Right lung (tissue), 10 donors: ENCODE results near the gene HNRNPM. TPM values are rescaled to one million over a fixed set of nuclear protein-coding genes. Genes with fewer than 3 reads are reported as not detected.
"Not testable (repeated sequence)": the region's sequence is repeated elsewhere in the genome, so short reads cannot be mapped to it uniquely, and the experiment has no call there.

Source experiments
- DNase-seq, 2 donors: peaks; one replicate each; pipeline ENCODE4 v3.0.0-alpha.2; 2013
- long read RNA-seq, 8 donors: transcript quantifications; one replicate each; lab custom pipeline, GENCODE V29; 2026
- polyA plus RNA-seq, 5 donors: library from polyadenylated mRNA; unstranded; fragments of 120-200 nt; gene quantifications; one replicate each; pipeline versions ENCODE4 v1.2.1 to v1.2.3, GENCODE V29; 2013; ENCODE audit warnings: inconsistent platforms in 1 of 5, low replicate concordance in 1 of 5; ENCODE audit not compliant: insufficient read length in 5 of 5, insufficient read depth in 1 of 5

Gene HNRNPM, protein sequence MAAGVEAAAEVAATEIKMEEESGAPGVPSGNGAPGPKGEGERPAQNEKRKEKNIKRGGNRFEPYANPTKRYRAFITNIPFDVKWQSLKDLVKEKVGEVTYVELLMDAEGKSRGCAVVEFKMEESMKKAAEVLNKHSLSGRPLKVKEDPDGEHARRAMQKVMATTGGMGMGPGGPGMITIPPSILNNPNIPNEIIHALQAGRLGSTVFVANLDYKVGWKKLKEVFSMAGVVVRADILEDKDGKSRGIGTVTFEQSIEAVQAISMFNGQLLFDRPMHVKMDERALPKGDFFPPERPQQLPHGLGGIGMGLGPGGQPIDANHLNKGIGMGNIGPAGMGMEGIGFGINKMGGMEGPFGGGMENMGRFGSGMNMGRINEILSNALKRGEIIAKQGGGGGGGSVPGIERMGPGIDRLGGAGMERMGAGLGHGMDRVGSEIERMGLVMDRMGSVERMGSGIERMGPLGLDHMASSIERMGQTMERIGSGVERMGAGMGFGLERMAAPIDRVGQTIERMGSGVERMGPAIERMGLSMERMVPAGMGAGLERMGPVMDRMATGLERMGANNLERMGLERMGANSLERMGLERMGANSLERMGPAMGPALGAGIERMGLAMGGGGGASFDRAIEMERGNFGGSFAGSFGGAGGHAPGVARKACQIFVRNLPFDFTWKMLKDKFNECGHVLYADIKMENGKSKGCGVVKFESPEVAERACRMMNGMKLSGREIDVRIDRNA
- polyA plus RNA-seq = 100 to 1,000 TPM; 281 to 444 (median 337) TPM
- long read RNA-seq, donor 1, transcript HNRNPM-216 (1 exons, 1,809 nt) = major isoform, 72 of 180 reads
- long read RNA-seq, donor 1, partial matches to known transcripts = 62 of 180 reads
- long read RNA-seq, donor 1, other reads (novel, unspliced or antisense) = 44 of 180 reads
- long read RNA-seq, donor 2, transcript HNRNPM-216 (1 exons, 1,809 nt) = major isoform, 15 of 50 reads
- long read RNA-seq, donor 2, partial matches to known transcripts = 22 of 50 reads
- long read RNA-seq, donor 2, other reads (novel, unspliced or antisense) = 13 of 50 reads
- long read RNA-seq, donor 3, transcript HNRNPM-216 (1 exons, 1,809 nt) = major isoform, 52 of 103 reads
- long read RNA-seq, donor 3, partial matches to known transcripts = 30 of 103 reads
- long read RNA-seq, donor 3, other reads (novel, unspliced or antisense) = 21 of 103 reads
- long read RNA-seq, donor 4, transcript HNRNPM-216 (1 exons, 1,809 nt) = major isoform, 30 of 72 reads
- long read RNA-seq, donor 4, partial matches to known transcripts = 16 of 72 reads
- long read RNA-seq, donor 4, other reads (novel, unspliced or antisense) = 26 of 72 reads
- long read RNA-seq, donor 5, transcript HNRNPM-216 (1 exons, 1,809 nt) = major isoform, 47 of 160 reads
- long read RNA-seq, donor 5, partial matches to known transcripts = 66 of 160 reads
- long read RNA-seq, donor 5, other reads (novel, unspliced or antisense) = 46 of 160 reads
- long read RNA-seq, donor 6, transcript HNRNPM-216 (1 exons, 1,809 nt) = major isoform, 64 of 148 reads
- long read RNA-seq, donor 6, partial matches to known transcripts = 17 of 148 reads
- long read RNA-seq, donor 6, other reads (novel, unspliced or antisense) = 67 of 148 reads
- long read RNA-seq, donor 7, transcript HNRNPM-216 (1 exons, 1,809 nt) = major isoform, 60 of 110 reads
- long read RNA-seq, donor 7, partial matches to known transcripts = 19 of 110 reads
- long read RNA-seq, donor 7, other reads (novel, unspliced or antisense) = 31 of 110 reads
- long read RNA-seq, donor 8, transcript HNRNPM-216 (1 exons, 1,809 nt) = major isoform, 26 of 48 reads
- long read RNA-seq, donor 8, partial matches to known transcripts = 7 of 48 reads
- long read RNA-seq, donor 8, other reads (novel, unspliced or antisense) = 15 of 48 reads

DNA sequence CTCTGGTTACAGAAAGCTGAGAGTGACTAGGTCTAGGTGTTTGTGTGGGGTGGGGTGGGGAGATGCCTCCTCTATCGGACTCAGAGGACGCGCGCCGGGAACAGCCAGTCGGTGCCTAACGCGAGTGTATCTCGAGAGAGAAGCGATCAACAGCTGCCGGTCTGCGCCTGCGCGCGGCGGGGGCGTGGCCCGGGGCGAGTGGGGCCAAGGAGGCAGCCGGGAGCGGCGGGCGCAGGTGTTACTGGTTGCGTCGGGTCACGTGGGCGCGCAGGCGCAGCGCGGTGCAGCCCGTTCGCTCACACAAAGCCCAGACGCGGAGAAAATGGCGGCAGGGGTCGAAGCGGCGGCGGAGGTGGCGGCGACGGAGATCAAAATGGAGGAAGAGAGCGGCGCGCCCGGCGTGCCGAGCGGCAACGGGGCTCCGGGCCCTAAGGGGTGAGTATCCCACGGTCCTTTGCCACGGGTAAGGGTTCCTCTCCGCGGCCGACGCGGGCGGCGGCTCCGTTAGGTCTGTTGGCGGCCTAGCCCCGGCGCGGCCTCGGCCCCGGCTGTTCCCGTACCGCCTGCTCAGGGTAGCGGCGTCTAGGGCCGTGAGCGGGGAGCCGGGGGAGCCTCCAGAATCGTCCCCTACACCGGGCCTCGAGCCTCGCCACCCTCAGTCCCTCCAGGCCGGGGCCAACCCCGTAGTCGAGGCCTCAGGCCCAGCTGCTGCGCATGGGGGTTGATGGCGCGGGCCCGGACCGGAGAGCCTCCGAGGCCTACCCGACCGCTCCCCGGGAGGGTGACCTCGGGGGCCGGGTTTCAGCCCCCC is at the start of gene HNRNPM:
TSS of gene HNRNPM (plus strand) at position 299 of the 811 bp plus-strand sequence. CDS start at position 323, 24 bp downstream.
- DNase-seq = peak; percentile 97

DNA sequence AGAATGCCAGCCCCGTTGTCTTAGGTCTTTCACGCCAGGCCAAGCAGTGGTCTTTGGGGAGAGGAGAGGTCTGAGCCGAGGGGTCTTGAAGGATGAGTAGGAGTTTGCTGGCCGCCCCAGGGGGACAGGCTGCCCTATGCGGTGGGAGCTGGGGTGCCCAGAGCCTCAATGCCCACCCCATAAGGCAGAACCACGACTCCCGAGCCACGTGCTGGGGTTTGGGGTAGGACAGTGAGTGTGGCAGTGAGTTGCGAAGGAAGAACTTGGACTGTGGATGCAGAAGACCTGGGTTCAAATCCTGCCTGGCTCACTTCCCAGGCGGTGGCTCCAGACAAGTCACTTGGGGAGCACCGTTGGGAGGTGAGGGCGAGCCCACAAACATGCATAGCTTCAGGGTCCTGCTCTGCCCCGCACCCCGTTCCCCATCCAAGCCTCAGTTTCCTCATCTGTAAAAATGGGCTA is 49.1 kb upstream of the HNRNPM start:
- DNase-seq = no peak

DNA sequence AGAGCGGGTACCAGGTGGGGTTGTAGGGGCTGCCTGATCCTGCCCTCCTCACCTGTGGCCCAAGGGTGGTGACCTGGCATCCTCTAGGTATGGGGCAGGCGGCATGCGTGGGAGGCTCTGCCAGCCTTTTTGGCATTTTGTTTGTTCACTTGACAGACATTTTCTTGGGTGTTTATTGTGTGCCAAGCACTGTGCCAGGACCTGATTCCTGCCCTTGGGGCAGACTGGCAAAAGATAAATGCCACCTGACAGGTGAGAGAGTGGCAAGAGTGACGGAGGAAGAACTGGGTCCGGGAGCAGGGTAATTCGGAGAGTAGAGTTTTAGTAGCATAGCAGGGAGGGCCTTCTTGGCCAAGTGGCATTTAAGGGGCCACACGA is 48.6 kb upstream of the HNRNPM start:
- no peak for DNase-seq

DNA sequence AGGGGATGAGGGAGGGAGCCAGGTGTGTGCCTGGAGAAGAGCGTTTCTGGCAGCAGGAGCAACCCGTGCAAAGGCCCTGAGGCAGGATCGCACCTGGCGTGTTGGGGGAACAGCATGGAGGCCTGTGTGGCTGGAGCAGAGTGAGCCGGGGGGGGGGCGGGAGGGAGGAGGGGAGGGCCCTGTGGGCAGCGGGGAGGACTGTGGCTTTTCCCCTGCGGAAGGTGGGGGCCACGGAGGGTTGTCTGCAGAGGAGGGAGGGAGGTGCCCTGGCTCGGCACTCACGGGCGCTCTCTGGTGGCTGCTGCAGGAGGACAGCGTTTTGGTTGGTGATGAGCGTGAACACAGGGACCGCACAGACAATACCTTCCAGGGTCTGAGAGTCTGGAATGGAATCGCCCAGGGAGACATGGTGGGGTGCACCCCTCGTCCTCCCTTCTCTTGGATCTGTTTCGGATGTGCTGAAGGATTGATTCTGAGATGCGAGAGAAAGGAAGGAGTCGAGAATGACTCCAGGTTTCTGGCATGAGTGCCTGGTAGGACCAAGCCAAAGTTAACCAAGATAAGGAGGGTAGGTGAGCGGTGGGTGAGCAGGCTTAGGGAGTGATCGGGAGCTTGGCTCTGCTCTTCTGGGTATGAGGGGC is 48.1 kb upstream of the HNRNPM start:
- DNase-seq = no peak

DNA sequence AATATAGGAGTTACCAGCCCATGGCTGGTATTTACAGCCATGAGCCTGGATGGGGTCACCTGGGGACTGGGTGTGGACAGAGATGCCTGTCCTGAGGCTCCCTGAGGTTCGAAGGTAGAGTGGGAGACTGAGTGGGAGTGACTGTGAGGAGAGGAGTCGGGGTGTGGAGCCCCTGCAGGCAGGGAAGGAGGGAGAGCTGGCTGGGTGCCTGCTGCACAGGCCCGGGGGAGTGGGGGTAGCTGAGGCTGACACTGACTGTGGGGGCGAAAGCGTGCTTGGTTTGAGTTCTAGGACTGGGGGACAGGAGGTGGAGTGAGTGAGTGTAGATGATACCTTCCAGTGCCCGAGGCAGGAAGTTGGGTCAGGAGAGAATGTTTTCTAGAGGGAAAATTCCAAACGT is 47.5 kb upstream of the HNRNPM start:
- DNase-seq = no peak

DNA sequence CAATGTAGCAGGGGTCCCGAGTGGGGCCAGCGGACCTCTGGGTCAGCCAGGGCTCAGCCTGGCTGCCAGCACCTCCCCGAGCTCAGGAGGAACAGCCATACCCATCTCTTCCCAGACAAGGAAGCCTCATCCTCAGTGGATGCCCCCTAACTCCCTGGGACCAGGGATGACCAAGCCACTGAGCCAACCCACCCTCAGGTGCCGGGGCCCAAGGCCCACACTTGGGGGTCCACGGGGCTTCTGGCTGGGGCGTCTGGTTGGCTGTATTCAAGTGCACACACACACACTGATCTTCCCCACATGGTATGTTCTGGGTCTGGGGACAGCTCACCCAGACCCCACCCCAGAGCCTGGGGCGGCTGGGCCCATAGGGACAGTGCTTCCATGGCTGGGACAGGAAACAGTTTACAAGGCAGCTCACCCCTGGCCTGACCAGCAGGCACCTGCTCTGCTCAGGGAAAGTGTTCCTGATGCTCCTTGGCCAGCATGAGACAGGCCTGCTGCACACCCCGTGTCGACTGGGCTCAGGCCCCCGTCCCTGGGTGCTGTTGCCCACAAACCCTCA is 46.9 kb upstream of the HNRNPM start:
- DNase-seq = no peak

DNA sequence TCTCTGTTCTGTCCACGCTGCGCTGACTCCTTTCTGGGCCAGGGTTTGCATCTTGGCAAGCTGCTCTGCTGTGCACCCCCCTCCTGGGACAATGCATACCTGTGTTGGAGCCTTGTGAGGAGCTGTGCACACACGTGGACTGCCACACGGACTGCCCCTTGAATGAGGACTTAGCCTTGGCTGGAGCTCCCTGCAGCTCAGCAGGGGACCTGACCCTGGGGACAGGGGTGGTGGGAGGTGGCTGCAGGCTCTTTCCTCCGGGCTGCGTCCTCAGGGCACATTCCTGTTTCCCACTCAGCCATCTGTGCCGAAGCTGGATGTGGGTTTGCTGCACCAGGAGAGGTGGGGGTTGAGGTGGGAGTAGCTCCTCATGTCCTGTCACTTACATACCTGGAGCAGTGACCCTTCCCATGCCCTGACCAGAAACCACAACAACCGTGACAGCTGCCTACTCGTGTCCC is 46.4 kb upstream of the HNRNPM start:
- DNase-seq = no peak

DNA sequence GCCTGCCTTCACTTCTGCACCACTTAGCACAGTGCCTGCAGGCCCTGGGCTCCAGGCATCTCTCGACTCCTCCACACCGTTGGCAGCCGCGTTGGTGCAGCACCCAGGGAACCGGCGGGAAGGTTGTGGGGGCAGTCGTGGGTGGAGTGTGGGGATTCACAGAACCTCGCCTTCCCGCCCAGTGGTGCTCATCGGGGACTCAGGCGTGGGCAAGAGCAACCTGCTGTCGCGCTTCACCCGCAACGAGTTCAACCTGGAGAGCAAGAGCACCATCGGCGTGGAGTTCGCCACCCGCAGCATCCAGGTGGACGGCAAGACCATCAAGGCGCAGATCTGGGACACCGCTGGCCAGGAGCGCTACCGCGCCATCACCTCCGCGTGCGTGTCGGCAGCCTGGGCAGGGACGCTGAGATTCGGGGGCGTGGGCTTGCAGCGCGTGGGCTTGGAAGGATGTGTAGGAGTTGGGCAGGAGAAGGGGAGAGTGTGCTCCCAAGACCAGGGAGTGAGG is 45.0 kb upstream of the HNRNPM start:
- no peak for DNase-seq

DNA sequence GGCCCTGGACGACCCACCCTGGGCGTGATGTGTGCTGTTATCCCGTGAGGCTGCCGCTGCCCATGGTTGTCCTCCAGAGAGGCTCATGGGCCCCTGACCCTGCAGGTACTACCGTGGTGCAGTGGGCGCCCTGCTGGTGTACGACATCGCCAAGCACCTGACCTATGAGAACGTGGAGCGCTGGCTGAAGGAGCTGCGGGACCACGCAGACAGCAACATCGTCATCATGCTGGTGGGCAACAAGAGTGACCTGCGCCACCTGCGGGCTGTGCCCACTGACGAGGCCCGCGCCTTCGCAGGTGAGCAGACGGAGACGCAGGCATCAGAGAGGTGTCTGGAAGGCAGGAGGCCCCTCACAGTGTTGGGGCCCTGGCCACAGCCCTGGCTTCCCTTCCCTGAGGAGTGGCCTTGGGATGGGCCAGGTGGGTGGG is 42.8 kb upstream of the HNRNPM start:
- DNase-seq = no peak

DNA sequence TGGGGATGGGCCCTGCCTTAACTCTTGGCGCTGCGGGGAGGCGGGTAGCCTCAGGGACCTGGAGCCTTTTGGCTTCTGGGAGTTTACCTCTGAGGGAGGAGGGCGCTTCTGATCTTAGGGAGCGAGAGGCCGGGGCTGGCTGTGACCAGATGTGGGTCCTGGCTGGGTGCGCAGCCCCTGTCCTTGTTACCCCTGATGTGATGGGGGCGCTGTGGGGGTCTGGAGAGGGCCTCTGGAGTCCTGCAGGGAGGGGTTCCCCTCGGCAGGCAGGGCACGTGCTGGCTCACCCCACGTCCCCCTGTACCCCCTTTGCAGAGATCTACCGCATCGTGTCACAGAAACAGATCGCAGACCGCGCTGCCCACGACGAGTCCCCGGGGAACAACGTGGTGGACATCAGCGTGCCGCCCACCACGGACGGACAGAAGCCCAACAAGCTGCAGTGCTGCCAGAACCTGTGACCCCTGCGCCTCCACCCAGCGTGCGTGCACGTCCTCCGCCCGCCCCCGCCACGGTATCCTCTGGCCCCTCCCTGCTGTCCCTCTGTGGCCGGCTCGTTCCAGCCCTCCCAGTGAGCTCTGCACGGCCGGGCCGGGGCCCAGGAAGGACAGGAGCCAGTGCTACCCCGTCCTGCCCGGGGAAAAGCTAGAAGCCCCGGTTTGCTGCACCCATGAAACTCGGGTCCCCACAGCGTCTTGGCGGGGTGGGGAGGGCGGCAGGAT is 41.5 kb upstream of the HNRNPM start:
- no peak for DNase-seq

DNA sequence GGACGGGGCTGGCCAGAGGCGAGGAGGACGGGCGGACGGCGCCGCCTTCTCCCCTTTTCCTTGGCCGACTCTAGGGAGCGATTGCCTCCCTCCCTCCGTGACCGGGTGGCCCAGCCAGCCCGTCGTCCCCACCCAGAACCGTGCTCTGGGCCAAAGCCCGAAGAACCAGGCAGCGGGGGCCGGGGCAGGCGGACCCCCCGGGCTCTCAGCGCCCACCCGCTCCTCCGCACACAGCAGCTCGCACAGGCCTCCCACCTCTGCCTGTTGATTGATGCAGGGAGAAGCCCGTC is 41.0 kb upstream of the HNRNPM start:
- no peak for DNase-seq

DNA sequence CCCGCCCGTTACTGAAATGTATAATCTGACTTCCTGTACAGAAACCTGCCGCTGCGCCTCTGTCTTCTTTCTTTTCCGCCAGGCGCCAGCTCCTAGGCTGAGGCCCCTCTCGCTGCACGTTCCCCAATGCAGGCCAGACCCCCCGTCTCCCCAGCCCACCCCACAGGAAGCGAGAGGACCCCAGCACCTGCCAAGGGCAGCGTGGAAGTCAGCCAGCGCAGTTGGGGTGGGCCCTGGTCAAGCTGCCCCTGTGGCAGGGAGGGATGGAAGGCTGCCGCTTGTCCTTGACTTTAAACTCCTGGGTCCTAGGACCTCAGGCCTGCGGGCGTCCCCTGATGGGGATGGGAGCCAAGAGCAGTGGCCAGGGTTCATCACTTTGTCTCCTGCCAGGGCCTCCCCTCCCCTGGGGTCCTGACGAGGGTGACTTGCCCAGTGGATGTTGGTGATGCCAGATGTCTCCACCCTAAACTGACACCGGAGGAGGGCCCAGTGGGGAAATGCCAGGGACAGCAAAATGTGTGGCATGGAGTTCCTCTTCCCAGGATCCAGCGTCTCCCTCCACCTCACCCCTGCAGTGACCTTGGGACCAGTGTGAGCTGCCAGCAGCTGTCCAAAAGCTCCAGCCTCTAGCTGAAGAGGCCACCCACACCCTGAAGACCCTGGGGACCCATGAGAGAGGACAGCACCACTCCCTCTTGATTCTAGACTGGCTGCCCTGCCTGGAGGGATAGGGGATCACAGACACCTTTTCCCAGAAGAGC is 40.2 kb upstream of the HNRNPM start:
- no peak for DNase-seq

DNA sequence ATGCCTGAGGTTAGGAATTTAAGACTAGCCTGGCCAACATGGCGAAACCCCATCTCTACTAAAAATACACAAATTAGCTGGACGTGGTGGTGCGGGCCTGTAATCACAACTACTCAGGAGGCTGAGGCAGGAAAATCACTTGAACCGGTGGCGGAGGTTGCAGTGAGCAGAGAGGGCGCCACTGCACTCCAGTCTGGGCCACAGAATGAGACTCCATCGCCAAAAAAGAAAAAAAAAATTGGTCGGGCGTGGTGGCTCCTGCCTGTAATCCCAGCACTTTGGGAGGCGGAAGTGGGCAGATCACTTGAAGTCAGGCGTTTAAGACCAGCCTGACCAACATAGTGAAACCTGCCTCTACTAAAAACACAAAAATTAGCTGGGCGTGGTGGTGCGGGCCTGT is 34.1 kb upstream of the HNRNPM start:
- DNase-seq = not testable (repeated sequence)

DNA sequence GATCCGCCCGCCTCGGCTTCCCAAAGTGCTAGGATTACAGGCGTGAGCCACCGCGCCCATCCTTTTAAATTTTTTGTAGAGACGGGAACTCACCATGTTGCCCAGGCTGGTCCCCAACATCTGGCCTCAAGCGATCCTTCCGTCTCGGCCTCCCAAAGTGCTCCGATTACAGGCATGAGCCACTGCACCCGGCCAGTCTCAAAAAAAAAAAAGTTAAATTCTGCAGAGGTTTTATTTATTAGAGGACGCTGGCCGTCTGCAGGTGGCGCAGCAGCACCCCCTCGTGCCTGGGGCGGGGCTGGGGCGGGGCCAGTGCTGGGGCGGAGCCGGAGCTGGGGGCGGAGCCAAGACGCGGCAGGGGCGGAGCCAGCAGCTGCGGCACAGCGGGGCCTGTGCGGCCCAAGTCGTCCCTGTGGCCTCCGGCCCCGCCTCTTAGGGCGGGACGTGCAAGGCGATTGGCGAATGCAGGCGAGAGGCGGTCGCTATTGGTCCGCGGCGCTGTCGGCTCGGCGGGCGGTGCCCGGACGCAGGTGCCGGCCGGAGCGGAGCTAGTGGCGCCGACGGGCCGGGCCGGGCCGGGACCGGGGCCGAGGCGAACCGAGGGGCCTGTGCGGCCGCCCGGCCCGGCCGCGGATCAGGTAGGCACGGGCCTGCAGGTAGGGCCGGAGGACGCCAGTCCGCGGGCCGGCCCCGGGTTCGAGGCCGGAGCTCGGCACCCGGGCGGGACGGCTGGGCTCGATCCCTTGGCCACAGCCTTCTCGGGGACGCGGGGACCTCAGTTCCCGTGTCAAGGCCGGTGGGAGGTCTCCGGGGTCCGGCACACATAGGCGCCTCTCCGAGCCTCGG is 31.8 kb upstream of the HNRNPM start, which contains the start of gene MARCHF2:
TSS of gene MARCHF2 (plus strand) at position 523 of the 846 bp plus-strand sequence. CDS start 8,536 bp downstream, outside the sequence.
- peak; percentile 93 to 94 for DNase-seq

DNA sequence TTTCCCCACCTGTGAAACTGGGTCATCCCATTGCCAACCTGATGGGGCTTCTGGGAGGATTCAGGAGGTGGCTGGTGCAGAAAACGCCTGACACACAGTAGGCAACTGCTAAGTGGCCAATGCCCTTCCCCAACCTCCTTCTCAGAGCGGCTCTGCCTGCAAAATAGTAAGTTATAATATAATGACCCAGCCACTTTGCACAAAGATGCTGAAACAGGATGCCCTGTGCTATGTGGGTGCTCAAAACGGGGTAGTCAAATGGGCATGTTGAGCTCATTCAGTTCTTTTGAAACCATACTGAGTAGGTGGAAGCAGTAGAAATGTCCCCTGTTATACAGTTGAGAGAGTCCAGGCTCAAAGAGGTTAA is 31.2 kb upstream of the HNRNPM start:
- no peak for DNase-seq

DNA sequence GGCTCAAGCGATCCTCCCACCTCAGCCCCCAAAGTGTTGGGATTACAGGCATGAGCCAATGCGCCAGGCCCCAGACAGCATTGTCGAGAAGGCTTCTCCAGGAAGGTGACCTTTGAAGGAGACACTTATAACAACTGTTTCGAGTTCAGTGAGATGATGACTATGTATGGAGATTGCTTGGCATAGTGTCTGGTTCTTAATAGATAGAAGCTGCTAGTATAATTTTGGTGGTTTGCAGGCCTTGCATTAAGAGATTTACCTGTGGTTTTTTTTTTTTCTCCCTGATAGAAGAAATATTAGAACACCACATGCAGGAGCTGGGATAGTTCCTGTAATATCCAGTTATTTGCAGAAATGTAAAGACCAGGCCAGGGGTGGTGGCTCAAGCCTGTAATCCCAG is 28.0 kb upstream of the HNRNPM start:
- no peak for DNase-seq
